ENCODE data around the gene PAPOLG. TPM values are rescaled to one million over a fixed set of nuclear protein-coding genes. Genes with fewer than 3 reads are reported as not detected.

The PAPOLG gene
- total and polyA plus RNA-seq, 2 of the 4 experiments (the other 2 are of a cell fraction): 3.5 to 12.4 TPM

DNA sequence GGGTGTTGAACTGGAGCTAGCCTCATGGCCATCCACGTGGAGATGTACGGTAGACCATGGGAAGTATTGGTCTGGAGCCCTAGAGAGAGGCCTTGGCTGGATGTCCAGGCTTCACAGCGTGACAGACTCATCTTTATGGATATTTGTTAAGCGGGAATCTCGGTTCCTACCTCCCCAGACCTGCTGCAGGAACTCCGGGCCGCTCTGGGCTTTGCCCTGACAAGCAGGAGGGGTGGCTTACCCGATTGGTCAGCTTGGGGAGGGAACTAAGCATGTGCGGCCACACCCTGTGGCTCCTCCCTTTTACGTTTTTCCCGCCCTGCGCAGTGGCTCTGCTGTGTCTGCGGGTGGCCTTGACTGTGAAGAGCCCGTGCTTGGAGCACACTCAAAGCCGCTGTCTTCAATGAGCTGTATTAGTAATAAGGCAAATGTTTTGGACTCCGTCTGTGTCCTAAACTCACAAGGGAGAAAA lies 52.3 kb downstream of the PAPOLG start:
- dilution Hi-C loops (cut with HindIII; ENCODE audit: low sequenced_read_pairs, unreplicated experiment): no loop called here
- no peak overlapping the region for H2BK5ac ChIP-seq (ENCODE audit: low read depth, low read length, poor library complexity, severe bottlenecking)

More for the DNA sequence above, 52.3 kb downstream of the PAPOLG start:
- no TSS peak for BruUV-seq (replicated peaks)
- Histone ChIP-seq H4K5ac (ENCODE audit: low read depth, low read length) (no peak overlapping the region), H2AK9ac (replicated peaks; ENCODE audit: low read depth, low read length, poor library complexity) (no peak overlapping the region), H4K91ac (ENCODE audit: insufficient read depth, low read depth, low read length) (no peak overlapping the region), H2BK15ac (ENCODE audit: low read depth, low read length) (no peak overlapping the region), H3K4ac (ENCODE audit: low read depth, low read length) (no peak overlapping the region), H3K56ac (ENCODE audit: extremely low read depth, insufficient read depth, low read length) (no peak overlapping the region), H2AFZ (replicated peaks; ENCODE audit: low read length, poor library complexity) (peak overlapping the region; percentile 58), H4K20me1 (ENCODE audit: insufficient read depth, low read length) (no peaks in the 10 kb centered on the region), H3K4me1 (ENCODE audit: control insufficient read depth, insufficient read depth, low read length) (no peaks in the 10 kb centered on the region), H3K18ac (ENCODE audit: low read depth, low read length) (no peak overlapping the region), H3K27me3 (ENCODE audit: control insufficient read depth, insufficient read depth, low read length) (peaks cover under 1% of the 10 kb centered on the region), H3K36me3 (ENCODE audit: control insufficient read depth, insufficient read depth, low read length) (no peaks in the 10 kb centered on the region; the same call in 1 of the 2 replicates), H4K8ac (ENCODE audit: low read depth in 2 of 2, low read length in 2 of 2) (no peak overlapping the region), H3K14ac (replicated peaks; ENCODE audit: low read depth, low read length) (no peak overlapping the region), H3K9me1 (ENCODE audit: insufficient read depth, low read length) (no peaks in the 10 kb centered on the region; the same call in 1 of the 2 replicates), H3K27ac (ENCODE audit: insufficient read depth, low read length) (no peak overlapping the region), H3K4me2 (ENCODE audit: low read depth, low read length) (no peak overlapping the region), H2BK120ac (ENCODE audit: low read depth, low read length) (no peak overlapping the region), H3K4me3 (ENCODE audit: insufficient read depth, low read depth, low read length) (no peak overlapping the region), H3K9ac (ENCODE audit: low read depth, low read length) (no peak overlapping the region), H3K23ac (ENCODE audit: low read depth, low read length) (no peak overlapping the region), H3K9me3 (ENCODE audit: control insufficient read depth, insufficient read depth, low read length) (no peaks in the 10 kb centered on the region), H2BK20ac (ENCODE audit: low read depth, low read length) (no peak overlapping the region), H3K79me1 (ENCODE audit: low read depth in 1 of 2, low read length in 2 of 2) (no peaks in the 10 kb centered on the region), H2AK5ac (ENCODE audit: low read depth, low read length) (no peak overlapping the region)
- CTCF ChIA-PET: interaction anchor here (0.6 kb wide), 1 partner anchor 33 kb away, joined by 4 read pairs; no protein-coding TSS in a partner anchor
- in situ Hi-C loops (cut with MboI; ENCODE audit: low sequenced_read_pairs): no loop called here
- ATAC-seq (ENCODE audit: low read depth) (no peak), DNase-seq (no peak)
- 90% methylated on average over 6 of the region's 16 CpGs; no CpG with 5 or more reads in 1 of the 2 experiments for WGBS, 2 experiments (ENCODE audit: extremely low coverage in 2 of 2, insufficient read length in 1 of 2)
- no peak for TF ChIP-seq SMC3 (IDR thresholded peaks at IDR 0.05; ENCODE audit: low read depth, low read length)
- no peak for TF ChIP-seq CHD1 (IDR thresholded peaks at IDR 0.05; ENCODE audit: low read depth, low read length)
- TF ChIP-seq MAFK (IDR thresholded peaks at IDR 0.05; ENCODE audit: low read depth, low read length): no peak
- intact Hi-C loops (cut with micrococcal nuclease): no loop called here
- POLR2A ChIA-PET (ENCODE audit: unreplicated experiment): no interaction called here
